ENCODE results near the gene HOXD9.

Gene HOXD9

DNA sequence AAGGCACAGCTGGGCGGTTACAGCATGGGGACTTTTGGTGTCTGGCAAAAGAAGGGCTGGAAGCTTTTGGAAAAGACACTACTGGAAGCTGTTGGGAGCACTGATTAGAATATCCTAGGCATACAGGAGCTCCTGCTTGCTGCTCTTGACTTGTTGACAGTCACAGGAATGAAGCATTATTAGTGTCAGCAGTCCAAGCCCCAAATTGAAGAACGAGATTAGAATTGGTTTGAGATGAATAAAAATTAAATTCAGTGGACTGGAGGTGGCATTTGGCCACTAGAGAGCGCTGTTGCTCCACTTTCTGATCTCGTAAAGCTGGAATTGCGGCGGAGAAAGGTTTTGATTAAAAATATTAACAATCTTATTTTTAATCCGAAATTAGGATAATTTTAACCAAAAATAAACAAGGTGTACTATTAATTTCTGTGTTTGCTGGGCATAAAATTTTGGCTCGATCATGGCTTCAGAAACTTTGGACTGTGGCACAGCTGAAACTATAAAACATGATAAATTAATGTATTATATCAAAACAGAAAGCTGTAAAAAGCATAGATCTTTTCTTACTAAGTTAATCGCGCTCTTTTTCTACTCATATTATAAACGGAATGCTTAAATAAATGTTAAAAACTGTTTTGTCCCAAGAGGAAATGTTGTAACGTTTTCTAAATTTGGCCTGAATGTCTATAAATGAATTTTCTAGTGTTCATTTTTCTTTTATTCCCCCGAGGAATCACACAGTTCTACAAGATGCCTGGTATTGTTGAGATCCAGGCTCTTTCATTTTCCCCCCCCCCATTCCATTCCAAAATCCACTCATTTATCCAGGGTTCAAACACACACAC lies 4.6 kb downstream of the HOXD9 start:
- DNase-seq = peak; percentile 65

- DNase-seq = no peak
Measured at GRCh38 chr2:176127774-176128072, 5.2 kb downstream of the HOXD9 start.

- DNase-seq = peak; percentile 79
Measured at GRCh38 chr2:176128172-176128981, 5.9 kb downstream of the HOXD9 start.

DNA sequence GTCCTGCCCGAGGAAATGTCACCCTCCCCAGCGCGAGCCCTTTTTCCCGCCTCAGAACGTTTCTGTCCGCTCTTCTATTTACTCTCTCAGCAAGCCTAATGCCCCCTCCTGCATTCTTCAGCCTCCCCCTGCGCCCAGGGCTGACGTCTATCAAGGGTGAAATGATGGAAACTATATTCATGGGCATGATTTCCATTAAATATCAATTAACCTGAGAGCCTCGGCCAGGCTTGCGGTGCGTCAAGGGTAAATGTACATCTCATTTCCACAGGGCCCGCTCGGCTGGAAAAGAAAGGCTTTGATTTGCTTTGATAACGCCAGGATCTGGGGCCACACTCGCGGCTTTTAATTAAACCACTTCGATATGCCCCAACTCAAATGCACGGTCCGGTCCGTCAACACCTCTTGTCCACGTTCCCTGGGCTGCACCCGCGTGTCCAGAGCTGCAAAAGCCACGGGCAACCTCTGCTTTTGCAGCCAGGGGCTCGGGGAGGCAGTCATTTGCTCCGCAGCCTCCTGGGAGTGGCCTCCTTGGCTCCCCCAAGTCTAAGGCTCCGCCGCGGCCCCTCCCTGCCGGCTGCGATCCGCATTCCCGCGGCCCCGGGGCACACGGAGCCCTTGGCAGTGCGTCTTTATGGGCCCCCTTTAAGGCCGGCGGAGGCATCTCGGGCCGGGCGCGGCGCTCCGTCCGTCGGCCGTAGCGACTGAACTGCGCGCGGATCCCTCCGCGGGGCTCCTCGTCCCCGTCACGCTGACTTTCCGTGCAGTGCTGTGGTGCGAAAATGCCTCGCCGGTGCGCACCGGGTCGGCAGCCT lies 6.7 kb downstream of the HOXD9 start, which contains the start of gene HOXD8:
Gene HOXD8, plus strand, starts transcription at position 724 of the 815 bp plus-strand sequence. CDS start 662 bp downstream, outside the sequence.
- peak; percentile 79 for DNase-seq

DNA sequence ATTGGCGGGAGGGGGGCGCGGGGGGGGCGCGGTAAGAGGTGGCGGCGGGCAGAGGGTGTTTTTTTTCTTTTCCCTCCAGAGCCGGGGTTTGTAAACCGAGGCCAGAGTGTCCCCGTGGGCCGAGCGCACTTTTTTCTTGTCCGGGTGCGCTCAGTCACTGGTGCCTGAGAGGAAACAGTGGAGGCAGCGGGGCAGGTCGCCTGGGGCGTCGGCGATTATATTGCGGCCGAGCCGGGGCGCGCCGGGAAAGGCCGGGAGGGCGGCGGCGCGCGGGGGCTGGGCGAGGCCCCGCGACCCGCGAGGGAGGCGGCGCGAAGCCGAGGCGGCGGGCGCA lies 7.3 kb downstream of the HOXD9 start:
- DNase-seq = no peak

DNA sequence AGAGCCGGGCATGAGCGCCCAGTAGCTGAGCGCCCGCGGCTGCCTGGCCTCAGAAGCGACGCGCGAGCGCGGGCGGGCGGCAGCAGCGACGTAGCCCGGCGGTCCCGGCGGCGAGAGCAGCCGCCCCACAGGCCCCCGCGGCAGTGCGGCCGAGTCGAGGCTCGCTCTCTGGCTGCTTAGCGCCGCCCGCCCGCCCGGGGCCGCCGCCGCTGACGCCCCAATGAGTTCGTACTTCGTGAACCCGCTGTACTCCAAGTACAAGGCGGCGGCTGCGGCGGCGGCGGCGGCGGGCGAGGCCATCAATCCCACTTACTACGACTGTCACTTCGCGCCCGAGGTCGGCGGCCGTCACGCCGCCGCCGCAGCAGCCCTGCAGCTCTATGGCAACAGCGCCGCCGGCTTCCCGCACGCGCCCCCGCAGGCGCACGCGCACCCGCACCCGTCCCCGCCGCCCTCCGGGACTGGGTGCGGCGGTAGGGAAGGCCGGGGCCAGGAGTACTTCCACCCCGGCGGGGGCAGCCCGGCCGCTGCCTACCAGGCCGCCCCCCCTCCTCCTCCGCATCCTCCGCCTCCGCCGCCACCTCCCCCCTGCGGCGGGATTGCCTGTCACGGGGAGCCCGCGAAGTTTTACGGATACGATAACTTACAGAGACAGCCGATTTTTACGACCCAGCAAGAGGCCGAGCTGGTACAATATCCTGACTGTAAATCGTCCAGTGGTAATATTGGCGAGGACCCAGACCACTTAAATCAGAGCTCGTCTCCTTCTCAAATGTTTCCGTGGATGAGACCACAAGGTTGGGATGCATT lies 7.8 kb downstream of the HOXD9 start:
- peak; percentile 31 for DNase-seq

- DNase-seq = no peak
Measured at GRCh38 chr2:176130957-176131847, 8.7 kb downstream of the HOXD9 start.

GRCh38 chr2:176131848-176132158 lies 9.3 kb downstream of the HOXD9 start:
- no peak for DNase-seq

GRCh38 chr2:176132205-176133171 lies 10.0 kb downstream of the HOXD9 start:
- DNase-seq = peak; percentile 82

DNA sequence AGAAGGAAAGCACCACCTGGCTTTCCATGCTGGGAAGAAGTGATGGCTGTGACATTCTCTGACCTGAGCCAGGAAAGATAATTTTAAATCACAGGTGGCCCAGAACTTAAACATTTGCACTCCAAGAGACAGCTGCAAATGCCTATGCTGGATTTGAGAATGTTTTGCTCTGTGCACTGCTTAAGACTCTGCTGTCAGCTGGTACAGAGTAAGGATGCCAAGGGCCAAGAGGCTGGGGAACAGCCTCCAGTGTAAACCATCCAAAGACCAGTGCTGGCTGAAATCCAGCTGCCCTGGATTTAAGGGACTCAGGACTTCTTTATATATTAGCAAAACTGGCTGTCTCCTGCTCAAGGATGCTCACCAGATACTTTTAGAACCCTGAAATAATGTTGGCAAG lies 10.9 kb downstream of the HOXD9 start:
- no peak for DNase-seq

- no peak for DNase-seq
Measured at GRCh38 chr2:176134035-176134434, 11.5 kb downstream of the HOXD9 start.

DNA sequence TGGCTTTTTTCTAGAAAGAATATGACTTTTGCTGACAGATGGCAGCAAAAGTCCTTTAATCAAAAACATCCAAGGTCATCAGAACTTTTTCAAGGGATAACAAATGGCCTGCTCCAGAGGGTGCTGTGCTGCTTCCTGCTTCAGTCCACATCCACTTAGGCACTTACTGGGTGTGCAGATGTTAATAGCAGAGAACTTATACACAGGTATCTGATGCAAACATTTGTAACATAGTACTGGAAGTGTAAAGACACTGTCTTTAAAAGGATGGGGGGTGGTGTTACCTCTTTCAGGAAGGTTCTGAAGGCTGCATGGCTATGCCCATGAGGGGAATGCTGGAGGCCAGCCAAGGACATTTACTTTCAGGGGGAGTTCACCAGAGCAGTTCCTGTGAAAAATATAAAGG lies 12.5 kb downstream of the HOXD9 start:
- DNase-seq = no peak

GRCh38 chr2:176136374-176137251 lies 14.1 kb downstream of the HOXD9 start:
- DNase-seq = no peak

DNA sequence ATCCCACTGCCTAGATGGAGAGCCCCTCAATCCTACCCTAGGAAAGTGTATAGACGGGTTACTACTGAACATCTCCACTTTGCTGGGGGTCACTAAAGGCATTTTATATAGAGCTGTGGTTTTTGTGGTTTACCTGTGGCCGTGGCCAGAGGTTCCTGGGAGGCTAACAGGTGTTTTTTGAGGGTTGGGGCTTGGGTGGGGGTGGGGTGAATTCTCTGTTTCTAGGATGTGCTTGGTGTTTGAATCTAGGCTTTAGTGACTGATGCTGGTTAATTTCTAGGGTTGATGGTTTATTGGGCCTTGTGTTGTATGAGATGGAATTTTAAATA lies 14.7 kb downstream of the HOXD9 start:
- no peak for DNase-seq

DNA sequence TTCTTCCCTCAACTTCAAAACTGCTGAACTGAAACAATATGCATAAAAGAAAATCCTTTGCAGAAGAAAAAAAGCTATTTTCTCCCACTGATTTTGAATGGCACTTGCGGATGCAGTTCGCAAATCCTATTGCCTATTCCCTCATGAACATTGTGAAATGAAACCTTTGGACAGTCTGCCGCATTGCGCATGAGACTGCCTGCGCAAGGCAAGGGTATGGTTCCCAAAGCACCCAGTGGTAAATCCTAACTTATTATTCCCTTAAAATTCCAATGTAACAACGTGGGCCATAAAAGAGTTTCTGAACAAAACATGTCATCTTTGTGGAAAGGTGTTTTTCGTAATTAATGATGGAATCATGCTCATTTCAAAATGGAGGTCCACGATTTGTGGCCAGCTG lies 15.4 kb downstream of the HOXD9 start:
- no peak for DNase-seq

DNA sequence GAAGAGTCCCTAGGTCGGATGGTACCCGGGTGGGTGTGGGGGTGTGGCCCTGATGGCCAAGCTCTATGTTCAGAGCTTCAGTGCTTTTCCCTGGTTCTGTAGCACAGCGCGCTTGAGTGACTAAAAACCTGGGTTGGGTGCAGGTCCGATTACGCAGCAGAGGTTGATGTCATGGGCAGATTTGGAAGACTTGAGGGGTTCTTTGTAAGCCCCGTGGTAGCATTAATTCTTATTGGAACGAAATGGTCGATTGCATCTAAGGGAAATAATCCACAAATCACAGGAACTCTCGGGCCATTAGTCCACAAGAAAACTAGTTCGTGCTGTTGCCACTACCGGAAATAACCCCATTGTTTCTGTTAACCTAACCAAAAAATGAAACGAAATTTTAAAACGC lies 16.0 kb downstream of the HOXD9 start:
- no peak for DNase-seq

DNA sequence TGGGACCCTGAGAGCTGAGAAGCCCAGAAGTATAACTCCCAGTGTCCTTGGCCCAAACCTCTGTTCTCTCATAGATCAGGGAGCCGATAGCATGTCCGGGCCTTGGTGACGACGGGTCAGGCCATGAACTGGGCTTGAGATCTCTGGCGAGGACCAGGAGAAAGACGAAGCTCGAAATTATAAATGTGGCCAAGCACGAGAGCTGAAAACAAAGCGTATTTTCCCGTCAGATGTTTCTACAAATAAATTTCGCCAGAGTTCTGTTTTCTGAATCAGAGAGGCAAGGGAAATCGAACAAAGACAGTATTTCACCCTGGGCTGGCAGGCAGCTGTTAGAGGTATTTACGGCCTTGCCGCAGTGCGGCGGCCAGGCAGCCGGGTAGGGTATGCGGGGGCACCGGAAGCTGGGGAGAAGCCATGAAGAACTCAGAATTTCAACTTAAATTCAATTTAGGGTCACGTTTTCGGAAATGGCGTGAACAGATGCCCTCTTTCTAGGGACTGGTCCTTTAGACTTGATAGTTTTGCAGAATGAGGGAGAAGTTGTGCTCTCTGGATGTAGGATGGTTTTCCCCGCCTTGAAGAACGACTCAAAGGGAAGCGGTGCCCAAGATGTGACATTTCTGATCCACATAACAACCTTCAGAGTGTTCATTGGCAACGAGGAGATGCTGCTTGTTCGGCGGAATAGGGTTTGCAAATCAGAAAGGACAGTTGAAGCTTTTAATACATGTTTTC lies 16.6 kb downstream of the HOXD9 start:
- DNase-seq = no peak

- peak; percentile 44 for DNase-seq
Measured at GRCh38 chr2:176139661-176140512, 17.4 kb downstream of the HOXD9 start.

Data from NCI-H2029 treated with DMSO at 0.1 percent for 48 hours (cell line).